Smooth muscle cell (in vitro differentiated cells): ENCODE data around the gene TRIM26. TPM values are rescaled to one million over a fixed set of nuclear protein-coding genes. Genes with fewer than 3 reads are reported as not detected.
"Not testable (repeated sequence)": the region's sequence is repeated elsewhere in the genome, so short reads cannot be mapped to it uniquely, and the experiment has no call there.

Experiments
- DNase-seq: peaks from one replicate; lab custom pipeline; 2025; ENCODE audit not compliant: unreplicated experiment; lab: John Stamatoyannopoulos, UW
- H2AFZ ChIP-seq: fragments of 200-600 bp; sonication (generic); 2 replicates; pipeline ENCODE4 v1.6.0; 2016; ENCODE audit warnings: antibody characterized with exemption, low read depth, mild to moderate bottlenecking
- H3F3A ChIP-seq: fragments of 200-600 bp; sonication (generic); 2 replicates; pipeline ENCODE4 v1.6.0; 2017; ENCODE audit warnings: antibody characterized with exemption, low read depth
- H3K27ac ChIP-seq: fragments of 200-600 bp; sonication (generic); 2 replicates; pipeline ENCODE4 v1.5.1; 2016; ENCODE audit warnings: low read depth, mild to moderate bottlenecking
- H3K27me3 ChIP-seq: fragments of 200-600 bp; sonication (generic); 2 replicates; pipeline ENCODE4 v1.6.1; 2016; ENCODE audit warnings: low read depth, mild to moderate bottlenecking
- H3K36me3 ChIP-seq: fragments of 200-600 bp; sonication (generic); 2 replicates; pipeline ENCODE4 v1.5.1; 2016; ENCODE audit warnings: low read depth
- H3K4me1 ChIP-seq: fragments of 200-600 bp; sonication (generic); 2 replicates; pipeline ENCODE4 v1.5.1; 2016; ENCODE audit warnings: low read depth
- H3K4me2 ChIP-seq: fragments of 200-600 bp; sonication (generic); 2 replicates; pipeline ENCODE4 v1.6.0; 2016; ENCODE audit warnings: mild to moderate bottlenecking
- H3K4me3 ChIP-seq: fragments of 200-600 bp; sonication (generic); 2 replicates; pipeline ENCODE4 v1.5.1; 2016; ENCODE audit warnings: mild to moderate bottlenecking
- H3K79me2 ChIP-seq: fragments of 200-600 bp; sonication (generic); 2 replicates; pipeline ENCODE4 v1.6.0; 2016; ENCODE audit warnings: low read depth, mild to moderate bottlenecking
- H3K9ac ChIP-seq: fragments of 200-600 bp; sonication (generic); 2 replicates; pipeline ENCODE4 v1.6.0; 2016; ENCODE audit warnings: low read depth
- H3K9me3 ChIP-seq: fragments of 200-600 bp; sonication (generic); replicated peaks from 2 replicates; pipeline ENCODE4 v1.5.1; 2016; ENCODE audit warnings: low read depth
- H4K20me1 ChIP-seq: fragments of 200-600 bp; sonication (generic); 2 replicates; pipeline ENCODE4 v1.6.0; 2016; ENCODE audit warnings: low read depth
- WGBS: methylation state at CpG from one replicate; pipeline ENCODE4 v1.1.7; 2016; ENCODE audit warnings: low lambda C conversion rate; 5-methylcytosine and 5-hydroxymethylcytosine counted together
- polyA plus RNA-seq: library from polyadenylated mRNA; unstranded; fragments of >200 nt; fragmentation: Nextera tagmentation; extraction: Ambion mirVana; gene quantifications from 2 replicates; pipeline ENCODE4 v1.2.1, GENCODE V29; 2016
- total RNA-seq: library from RNA; depleted of rRNA; stranded (reverse); fragments of >200 nt; gene quantifications from 2 replicates; pipeline ENCODE4 v1.2.3, GENCODE V29; 2014
- TF ChIP-seq, protein P1 (sequence below): fragments of 200-600 bp; sonication (generic); IDR thresholded peaks from 2 replicates; pipeline ENCODE4 v1.5.1; 2017; ENCODE audit warnings: borderline replicate concordance, mild to moderate bottlenecking, antibody characterized with exemption; ENCODE audit not compliant: insufficient read depth, poor library complexity, severe bottlenecking

The TRIM26 gene
- total and polyA plus RNA-seq, 2 experiments from 2014 or later = 17.1 to 21.3 TPM

GRCh38 chr6:30143780-30144179, 69.4 kb downstream of the TRIM26 start:
- no peaks in the 10 kb centered on the region for H3K79me2 ChIP-seq
- H3K9ac ChIP-seq = no peak overlapping the region
- 72% methylated on average over 2 of the region's 2 CpGs for WGBS
- H3K27me3 ChIP-seq = peaks cover 59% of the 10 kb centered on the region
- no peaks in the 10 kb centered on the region for H4K20me1 ChIP-seq
- H3K9me3 ChIP-seq = no peaks in the 10 kb centered on the region
- no peak overlapping the region for H3K4me2 ChIP-seq
- TF ChIP-seq, protein P1, sequence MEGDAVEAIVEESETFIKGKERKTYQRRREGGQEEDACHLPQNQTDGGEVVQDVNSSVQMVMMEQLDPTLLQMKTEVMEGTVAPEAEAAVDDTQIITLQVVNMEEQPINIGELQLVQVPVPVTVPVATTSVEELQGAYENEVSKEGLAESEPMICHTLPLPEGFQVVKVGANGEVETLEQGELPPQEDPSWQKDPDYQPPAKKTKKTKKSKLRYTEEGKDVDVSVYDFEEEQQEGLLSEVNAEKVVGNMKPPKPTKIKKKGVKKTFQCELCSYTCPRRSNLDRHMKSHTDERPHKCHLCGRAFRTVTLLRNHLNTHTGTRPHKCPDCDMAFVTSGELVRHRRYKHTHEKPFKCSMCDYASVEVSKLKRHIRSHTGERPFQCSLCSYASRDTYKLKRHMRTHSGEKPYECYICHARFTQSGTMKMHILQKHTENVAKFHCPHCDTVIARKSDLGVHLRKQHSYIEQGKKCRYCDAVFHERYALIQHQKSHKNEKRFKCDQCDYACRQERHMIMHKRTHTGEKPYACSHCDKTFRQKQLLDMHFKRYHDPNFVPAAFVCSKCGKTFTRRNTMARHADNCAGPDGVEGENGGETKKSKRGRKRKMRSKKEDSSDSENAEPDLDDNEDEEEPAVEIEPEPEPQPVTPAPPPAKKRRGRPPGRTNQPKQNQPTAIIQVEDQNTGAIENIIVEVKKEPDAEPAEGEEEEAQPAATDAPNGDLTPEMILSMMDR = no peak
- no peaks in the 10 kb centered on the region for H3K4me1 ChIP-seq
- no peak overlapping the region for H2AFZ ChIP-seq
- H3K4me3 ChIP-seq = no peak overlapping the region
- DNase-seq = no peak
- H3K27ac ChIP-seq = no peak overlapping the region
- no peaks in the 10 kb centered on the region for H3K36me3 ChIP-seq
- no peaks in the 10 kb centered on the region for H3F3A ChIP-seq

DNA sequence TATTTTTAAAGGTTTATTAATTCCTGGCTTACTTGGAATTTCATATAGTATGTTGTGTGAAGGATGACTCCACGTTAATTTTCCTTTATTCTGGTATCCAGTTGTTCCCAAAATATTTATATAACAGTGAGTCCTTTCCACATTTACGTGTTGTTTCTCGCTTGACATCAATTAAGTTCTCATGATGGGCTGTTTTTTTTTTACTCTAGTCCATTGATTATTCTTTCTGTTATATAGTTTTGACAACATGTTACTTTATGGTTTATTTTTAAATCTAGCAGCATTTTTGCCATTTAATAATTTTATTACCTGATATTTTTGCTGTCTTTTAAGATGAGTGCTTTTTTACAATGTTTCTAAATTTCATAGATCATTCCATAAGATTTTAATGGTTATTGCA, 70.5 kb downstream of the TRIM26 start:
- Histone ChIP-seq H3K4me2 (no peak overlapping the region), H3K4me3 (no peak overlapping the region), H3K4me1 (no peaks in the 10 kb centered on the region), H3K79me2 (no peaks in the 10 kb centered on the region), H3K9ac (no peak overlapping the region), H2AFZ (no peak overlapping the region), H3K36me3 (no peaks in the 10 kb centered on the region), H3K27me3 (peaks cover 68% of the 10 kb centered on the region), H4K20me1 (no peaks in the 10 kb centered on the region), H3K27ac (no peak overlapping the region), H3K9me3 (no peaks in the 10 kb centered on the region), H3F3A (no peaks in the 10 kb centered on the region)
- no peak for DNase-seq
- TF ChIP-seq, protein P1 = no peak
- WGBS = 78% methylated on average over 3 of the region's 3 CpGs

DNA sequence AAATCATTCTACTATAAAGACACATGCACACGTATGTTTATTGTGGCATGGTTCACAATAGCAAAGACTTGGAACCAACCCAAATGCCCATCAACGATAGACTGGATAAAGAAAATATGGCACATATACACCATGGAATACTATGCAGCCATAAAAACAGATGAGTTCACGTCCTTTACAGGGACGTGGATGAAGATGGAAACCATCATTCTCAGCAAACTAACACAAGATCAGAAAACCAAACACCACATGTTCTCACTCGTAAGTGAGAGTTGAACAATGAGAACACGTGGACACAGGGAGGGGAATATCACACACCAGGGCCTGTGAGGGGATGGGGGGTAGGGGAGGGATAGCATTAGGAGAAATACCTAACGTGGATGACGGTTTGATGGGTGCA, 73.0 kb downstream of the TRIM26 start:
- H4K20me1 ChIP-seq, DNase-seq, H3K36me3 ChIP-seq, H3K9me3 ChIP-seq, H3K4me2 ChIP-seq, H3K9ac ChIP-seq, H3K4me1 ChIP-seq, H2AFZ ChIP-seq, H3K79me2 ChIP-seq, H3K27ac ChIP-seq, H3K4me3 ChIP-seq, H3F3A ChIP-seq: not testable (repeated sequence)
- H3K27me3 ChIP-seq = peaks cover 77% of the 10 kb centered on the region
- WGBS = 86% methylated on average over 8 of the region's 8 CpGs

GRCh38 chr6:30136570-30137286, 76.5 kb downstream of the TRIM26 start:
- H3K36me3 ChIP-seq = no peaks in the 10 kb centered on the region
- no peak overlapping the region for H3K9ac ChIP-seq
- TF ChIP-seq, protein P1 = no peak
- H3K4me1 ChIP-seq = no peaks in the 10 kb centered on the region
- H3F3A ChIP-seq = no peaks in the 10 kb centered on the region
- H4K20me1 ChIP-seq = no peaks in the 10 kb centered on the region
- H3K4me2 ChIP-seq = no peak overlapping the region
- no peaks in the 10 kb centered on the region for H3K79me2 ChIP-seq
- no peak overlapping the region for H2AFZ ChIP-seq
- H3K9me3 ChIP-seq = no peaks in the 10 kb centered on the region
- DNase-seq = no peak
- no peak overlapping the region for H3K4me3 ChIP-seq
- 84% methylated on average over 11 of the region's 11 CpGs for WGBS
- no peak overlapping the region for H3K27ac ChIP-seq
- peaks cover 76% of the 10 kb centered on the region for H3K27me3 ChIP-seq
